Esophagus muscularis mucosa (tissue), 4 donors: ENCODE measurements around the gene ATP4B.
"Not testable (repeated sequence)": the region's sequence is repeated elsewhere in the genome, so short reads cannot be mapped to it uniquely, and the experiment has no call there.

Experiments
- CTCF ChIP-seq, 3 experiments: fragments of 200-600 bp in 2 of 3; fragments of 450-650 bp in 1 of 3; sonication (generic) in 2 of 3; IDR thresholded peaks; one replicate each; pipeline ENCODE4 v1.5.1; 2017 to 2019; ENCODE audit warnings: antibody characterized with exemption in 3 of 3, mild to moderate bottlenecking in 2 of 3, moderate library complexity in 1 of 3
- EP300 ChIP-seq: sonication (generic); formaldehyde crosslinking; IDR thresholded peaks from one replicate; pipeline ENCODE4 v1.6.1; 2017; ENCODE audit warnings: antibody characterized with exemption
- POLR2A ChIP-seq: fragments of 450-650 bp; IDR thresholded peaks from one replicate; pipeline ENCODE4 v1.6.1; 2017; ENCODE audit warnings: antibody characterized with exemption, moderate library complexity, mild to moderate bottlenecking, low read depth
- POLR2AphosphoS5 ChIP-seq, 2 donors: sonication (generic); formaldehyde crosslinking; IDR thresholded peaks; one replicate each; pipeline ENCODE4 v1.6.1; 2017; ENCODE audit warnings: antibody characterized with exemption in 2 of 2

- TF ChIP-seq CTCF (IDR thresholded peaks at IDR 0.05); POLR2A; POLR2AphosphoS5 (IDR thresholded peaks at IDR 0.05); EP300: not testable (repeated sequence)
Observed at GRCh38 chr13:113624640-113625304, 33.2 kb downstream of the ATP4B start.
